Nephron (organoid): Measurements from ENCODE around the gene TMEM225.
"Not testable (repeated sequence)": the region's sequence is repeated elsewhere in the genome, so short reads cannot be mapped to it uniquely, and the experiment has no call there.

Source experiments
- H3K27ac Mint-ChIP-seq, 3 experiments: 2 replicates each; pipeline ENCODE4 v1.8.0; 2020; ENCODE audit warnings: mixed read lengths in 3 of 3, mild to moderate bottlenecking in 2 of 3, moderate library complexity in 1 of 3
- H3K27me3 Mint-ChIP-seq: 2 replicates; pipeline ENCODE4 v1.8.0; 2021; ENCODE audit warnings: low read depth, mild to moderate bottlenecking, moderate library complexity, mixed read lengths
- H3K36me3 Mint-ChIP-seq: 2 replicates; pipeline ENCODE4 v1.8.0; 2020; ENCODE audit warnings: low read depth, mixed read lengths
- H3K4me1 Mint-ChIP-seq: 2 replicates; pipeline ENCODE4 v1.8.0; 2020; ENCODE audit warnings: mixed read lengths
- H3K4me3 Mint-ChIP-seq, 3 experiments: 2 replicates each; pipeline ENCODE4 v1.8.0; 2020; ENCODE audit warnings: mild to moderate bottlenecking in 3 of 3, mixed read lengths in 3 of 3, moderate library complexity in 2 of 3
- H3K9me3 Mint-ChIP-seq: 2 replicates; pipeline ENCODE4 v1.8.0; 2020; ENCODE audit warnings: mixed read lengths
- TF ChIP-seq, protein P1 (sequence below), 3 experiments: fragments of 200-600 bp; sonication (generic); IDR thresholded peaks; one replicate each; pipeline ENCODE4 v1.5.0; 2021; ENCODE audit warnings: antibody characterized with exemption in 3 of 3; ENCODE audit not compliant: unreplicated experiment in 3 of 3

The TMEM225 gene

DNA sequence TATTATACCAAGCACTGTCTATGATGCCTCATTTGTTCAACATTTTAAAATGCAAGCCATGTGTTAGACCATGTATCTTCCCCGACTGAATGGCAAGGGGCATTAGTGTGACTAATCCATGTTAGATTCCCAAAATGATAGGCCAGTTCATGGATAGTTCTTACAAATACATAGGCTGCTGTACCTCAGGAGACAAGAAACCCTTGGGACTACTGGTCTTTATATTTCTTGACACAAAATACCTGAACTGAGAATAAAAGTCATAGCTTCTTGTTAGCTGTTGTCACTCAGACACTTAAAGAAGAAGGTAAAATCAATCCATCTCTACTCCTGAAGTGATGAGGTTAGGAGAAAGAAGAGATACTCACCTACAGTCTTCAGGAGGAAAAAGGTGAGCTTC is 16.4 kb upstream of the TMEM225 start, which contains the start of gene OR8D4:
Gene OR8D4, plus strand, starts transcription at position 301 of the 400 bp plus-strand sequence. CDS start 4,265 bp downstream, outside the sequence.
- Mint-ChIP-seq H3K9me3 (no peaks in the 10 kb centered on the region), H3K27me3 (no peaks in the 10 kb centered on the region), H3K4me1 (no peaks in the 10 kb centered on the region), H3K27ac (no peak within 1 kb of the TSS), H3K4me3 (no peak within 1 kb of the TSS), H3K36me3 (no peaks in the 10 kb centered on the region)
- TF ChIP-seq, protein P1, sequence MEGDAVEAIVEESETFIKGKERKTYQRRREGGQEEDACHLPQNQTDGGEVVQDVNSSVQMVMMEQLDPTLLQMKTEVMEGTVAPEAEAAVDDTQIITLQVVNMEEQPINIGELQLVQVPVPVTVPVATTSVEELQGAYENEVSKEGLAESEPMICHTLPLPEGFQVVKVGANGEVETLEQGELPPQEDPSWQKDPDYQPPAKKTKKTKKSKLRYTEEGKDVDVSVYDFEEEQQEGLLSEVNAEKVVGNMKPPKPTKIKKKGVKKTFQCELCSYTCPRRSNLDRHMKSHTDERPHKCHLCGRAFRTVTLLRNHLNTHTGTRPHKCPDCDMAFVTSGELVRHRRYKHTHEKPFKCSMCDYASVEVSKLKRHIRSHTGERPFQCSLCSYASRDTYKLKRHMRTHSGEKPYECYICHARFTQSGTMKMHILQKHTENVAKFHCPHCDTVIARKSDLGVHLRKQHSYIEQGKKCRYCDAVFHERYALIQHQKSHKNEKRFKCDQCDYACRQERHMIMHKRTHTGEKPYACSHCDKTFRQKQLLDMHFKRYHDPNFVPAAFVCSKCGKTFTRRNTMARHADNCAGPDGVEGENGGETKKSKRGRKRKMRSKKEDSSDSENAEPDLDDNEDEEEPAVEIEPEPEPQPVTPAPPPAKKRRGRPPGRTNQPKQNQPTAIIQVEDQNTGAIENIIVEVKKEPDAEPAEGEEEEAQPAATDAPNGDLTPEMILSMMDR (IDR thresholded peaks at IDR 0.05; ENCODE audit: unreplicated experiment in 3 of 3) = no peak

DNA sequence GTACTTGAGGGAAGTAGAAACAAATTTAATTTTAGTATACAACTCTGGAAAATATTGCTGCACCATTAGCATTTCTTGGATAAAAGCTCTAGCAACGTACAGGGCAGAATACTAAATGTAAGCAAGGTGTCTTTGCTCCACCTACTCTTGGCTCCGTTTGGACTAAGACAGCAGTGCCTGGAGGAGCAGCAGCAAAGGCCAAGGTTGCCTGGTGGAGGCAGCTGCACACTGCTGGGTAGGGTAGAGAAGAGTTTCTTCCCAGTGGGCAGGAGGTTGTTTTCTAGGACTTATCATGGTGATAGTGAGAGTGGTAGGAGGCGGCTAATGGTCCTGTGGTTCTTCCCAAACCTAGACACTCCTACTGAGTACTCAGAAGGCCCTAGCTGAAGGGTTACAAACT is 14.3 kb upstream of the TMEM225 start:
- no peak overlapping the region for H3K4me3 Mint-ChIP-seq
- H3K9me3 Mint-ChIP-seq = no peaks in the 10 kb centered on the region
- H3K36me3 Mint-ChIP-seq = no peaks in the 10 kb centered on the region
- no peaks in the 10 kb centered on the region for H3K27me3 Mint-ChIP-seq
- no peak overlapping the region for H3K27ac Mint-ChIP-seq
- H3K4me1 Mint-ChIP-seq = no peaks in the 10 kb centered on the region
- TF ChIP-seq, protein P1 (IDR thresholded peaks at IDR 0.05; ENCODE audit: unreplicated experiment in 3 of 3) = no peak

DNA sequence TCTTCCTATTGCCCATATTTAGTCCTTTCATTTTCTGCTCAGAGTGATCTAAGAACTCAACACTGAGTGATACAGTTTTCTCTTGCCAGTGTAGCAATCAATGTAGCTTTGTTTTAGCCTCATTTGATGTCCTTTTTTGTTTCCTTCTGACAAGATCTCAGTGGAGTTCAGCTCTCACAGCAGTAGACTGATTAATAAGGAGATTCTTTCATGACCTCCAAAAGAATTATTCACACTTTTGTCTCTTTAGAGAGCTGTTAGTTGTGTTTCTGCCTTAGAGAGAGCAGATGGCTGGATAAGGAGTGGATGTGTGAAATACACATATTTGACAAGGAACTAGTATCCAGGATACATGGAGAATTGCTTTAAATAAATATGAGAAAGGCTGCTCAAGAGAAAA is 6.6 kb upstream of the TMEM225 start:
- H3K27me3 Mint-ChIP-seq = no peaks in the 10 kb centered on the region
- no peaks in the 10 kb centered on the region for H3K4me1 Mint-ChIP-seq
- H3K36me3 Mint-ChIP-seq = no peaks in the 10 kb centered on the region
- H3K27ac Mint-ChIP-seq = no peak overlapping the region
- H3K4me3 Mint-ChIP-seq = no peak overlapping the region
- H3K9me3 Mint-ChIP-seq = no peaks in the 10 kb centered on the region
- TF ChIP-seq, protein P1 (IDR thresholded peaks at IDR 0.05; ENCODE audit: unreplicated experiment in 3 of 3) = no peak

DNA sequence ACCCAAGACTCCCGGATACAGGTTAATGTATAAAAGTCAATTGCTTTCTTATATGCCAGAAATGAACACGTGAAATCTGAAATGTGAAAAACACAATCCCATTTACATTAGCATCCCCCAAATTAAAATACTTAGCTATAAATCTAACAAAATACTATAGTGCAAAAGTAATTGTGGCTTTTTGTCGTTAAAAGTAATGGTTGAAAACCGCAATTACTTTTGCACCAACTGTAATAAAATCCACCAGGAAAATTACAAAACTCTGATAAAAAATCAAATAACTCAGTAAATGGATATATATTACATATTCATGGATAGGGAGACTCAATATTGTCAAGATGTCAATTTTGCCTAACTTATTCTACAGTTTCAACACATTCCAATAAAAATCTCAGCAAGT is 4.6 kb downstream of the TMEM225 start:
- Mint-ChIP-seq H3K9me3 (peaks cover 7% of the 10 kb centered on the region), H3K4me1 (no peaks in the 10 kb centered on the region), H3K4me3 (no peak overlapping the region), H3K36me3 (no peaks in the 10 kb centered on the region), H3K27me3 (no peaks in the 10 kb centered on the region), H3K27ac (no peak overlapping the region)
- TF ChIP-seq, protein P1 (IDR thresholded peaks at IDR 0.05; ENCODE audit: unreplicated experiment in 3 of 3) = no peak

DNA sequence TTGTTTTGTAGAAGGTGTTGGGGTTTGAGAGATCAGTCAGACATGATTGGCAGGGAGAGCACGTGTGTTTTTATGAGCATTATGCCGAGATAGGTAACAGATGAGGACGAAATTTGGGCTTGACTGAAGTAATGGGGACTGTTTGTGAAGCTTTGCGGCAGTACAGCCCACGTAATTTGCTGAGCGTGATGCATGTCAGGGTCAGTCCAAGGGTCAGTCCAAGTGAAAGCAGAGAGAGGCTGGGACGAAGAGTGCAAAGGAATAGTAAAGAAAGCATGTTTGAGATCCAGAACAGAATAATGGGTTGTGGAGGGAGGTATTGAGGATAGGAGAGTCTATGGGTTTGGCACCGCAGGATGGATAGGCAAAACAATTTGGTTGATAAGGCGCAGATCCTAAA is 17.7 kb downstream of the TMEM225 start:
- not testable (repeated sequence) for H3K27ac Mint-ChIP-seq, H3K27me3 Mint-ChIP-seq, H3K4me1 Mint-ChIP-seq, H3K36me3 Mint-ChIP-seq, H3K4me3 Mint-ChIP-seq
- H3K9me3 Mint-ChIP-seq = peaks cover 12% of the 10 kb centered on the region

DNA sequence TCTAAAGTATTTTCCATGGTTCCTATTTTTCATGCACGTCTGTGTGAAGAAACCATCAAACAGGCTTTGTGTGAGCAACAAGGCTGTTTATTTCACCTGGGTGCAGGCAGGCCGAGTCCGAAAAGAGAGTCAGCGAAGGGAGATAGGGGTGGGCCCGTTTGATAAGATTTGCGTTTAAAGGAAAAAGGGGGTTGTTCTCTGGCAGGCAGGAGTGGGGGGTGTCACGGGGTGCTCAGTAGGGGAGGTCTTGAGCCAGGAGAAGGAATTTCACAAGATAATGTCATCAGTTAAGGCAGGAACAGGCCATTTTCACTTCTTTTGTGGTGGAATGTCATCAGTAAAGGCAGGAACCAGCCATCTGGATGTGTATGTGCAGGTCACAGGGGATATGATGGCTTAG is 20.2 kb downstream of the TMEM225 start:
- not testable (repeated sequence) for H3K9me3 Mint-ChIP-seq, H3K4me1 Mint-ChIP-seq, H3K36me3 Mint-ChIP-seq

DNA sequence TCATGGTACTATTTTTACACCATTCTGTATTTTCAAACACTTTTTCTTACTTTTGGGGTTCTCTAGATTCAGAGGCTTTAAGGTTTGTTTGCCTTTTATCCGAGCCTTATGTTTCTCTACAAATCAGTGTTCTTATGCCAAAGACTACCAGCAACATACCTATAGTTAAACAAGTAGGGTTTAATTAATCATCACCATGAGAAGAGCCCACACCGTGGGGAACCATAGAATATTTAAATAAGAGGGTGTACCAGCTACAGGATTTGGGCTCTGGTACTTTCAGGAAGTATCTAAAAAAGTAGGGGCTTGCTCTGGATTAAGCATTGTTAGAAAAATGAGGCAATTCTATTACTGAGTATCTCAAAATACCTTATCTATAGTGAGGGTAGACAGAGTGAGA is 25.7 kb downstream of the TMEM225 start:
- H3K9me3 Mint-ChIP-seq = peaks cover 19% of the 10 kb centered on the region
- TF ChIP-seq, protein P1 (IDR thresholded peaks at IDR 0.05; ENCODE audit: unreplicated experiment in 3 of 3) = no peak
- peaks cover 6% of the 10 kb centered on the region for H3K27me3 Mint-ChIP-seq
- no peak overlapping the region for H3K27ac Mint-ChIP-seq
- H3K4me1 Mint-ChIP-seq = no peaks in the 10 kb centered on the region
- H3K4me3 Mint-ChIP-seq = no peak overlapping the region
- H3K36me3 Mint-ChIP-seq = no peaks in the 10 kb centered on the region

More for the DNA sequence above, 20.2 kb downstream of the TMEM225 start:
- not testable (repeated sequence) for H3K27ac Mint-ChIP-seq, H3K4me3 Mint-ChIP-seq, H3K27me3 Mint-ChIP-seq
